ENCODE data around the gene FOXA3. TPM values are rescaled to one million over a fixed set of nuclear protein-coding genes. Genes with fewer than 3 reads are reported as not detected.

Gene FOXA3
- total and polyA plus RNA-seq, 9 donors: 0.04 to 0.26 TPM; not detected in 7

DNA sequence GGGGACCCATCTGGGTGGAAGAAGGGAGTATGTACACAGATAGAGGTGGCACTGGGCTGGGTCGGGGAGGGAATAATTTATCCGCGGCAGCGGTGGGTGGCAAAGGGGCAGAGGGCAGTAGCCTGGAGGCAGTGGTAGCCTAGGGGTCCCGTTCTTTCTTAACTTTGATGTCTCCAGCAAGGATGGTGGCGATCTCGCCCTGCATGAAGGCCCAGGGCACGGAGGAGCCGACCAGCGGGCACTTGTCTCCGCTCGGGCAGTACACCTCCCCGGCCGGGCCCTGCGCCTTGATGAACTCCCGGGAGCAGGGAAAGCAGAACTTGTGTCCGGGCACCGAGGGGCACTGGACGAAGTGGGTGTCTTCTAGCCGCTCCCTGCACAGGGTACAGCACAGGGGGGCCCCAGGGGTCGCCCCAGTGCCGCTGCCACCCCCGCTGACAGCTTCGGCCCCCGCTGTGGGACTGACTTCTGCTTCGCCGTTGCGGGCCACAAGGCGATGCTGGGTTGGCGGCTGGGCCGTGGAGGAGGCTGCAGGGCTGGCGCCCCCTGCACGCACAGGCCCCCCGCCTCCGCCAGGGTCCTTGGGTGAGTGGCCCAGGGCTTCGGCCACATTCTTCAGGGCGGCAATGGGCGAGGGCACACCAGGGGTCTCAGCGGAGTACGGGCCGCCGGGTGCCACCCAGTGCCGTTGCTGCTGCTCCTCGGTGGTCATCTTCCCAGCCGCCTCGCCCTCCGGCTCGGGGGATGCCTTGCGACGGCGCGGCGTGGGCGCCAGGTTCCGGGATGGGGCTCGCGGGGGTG is 20.0 kb downstream of the FOXA3 start:
- intact Hi-C loops (cut with DNase I): loop anchor here in 1 of 4 donors (10.0 kb wide), 1 partner anchor 69 kb away; the partner anchor contains the start of gene RSPH6A
- H3K27ac ChIP-seq: no peak overlapping the region
- H3K9me3 ChIP-seq: no peaks in the 10 kb centered on the region
- H3K27me3 ChIP-seq: no peaks in the 10 kb centered on the region
- H3K4me1 ChIP-seq (ENCODE audit: insufficient read depth): peaks cover 23% of the 10 kb centered on the region
- H3K4me3 ChIP-seq: no peak overlapping the region
- 75 to 88% (median 80%) methylated on average over 45 to 57 of the region's 57 CpGs for WGBS, 3 donors
- H3K36me3 ChIP-seq: no peaks in the 10 kb centered on the region
- no peak for TF ChIP-seq POLR2A (IDR thresholded peaks at IDR 0.05)
- TF ChIP-seq EP300 (IDR thresholded peaks at IDR 0.05): no peak
- TF ChIP-seq, protein P1, sequence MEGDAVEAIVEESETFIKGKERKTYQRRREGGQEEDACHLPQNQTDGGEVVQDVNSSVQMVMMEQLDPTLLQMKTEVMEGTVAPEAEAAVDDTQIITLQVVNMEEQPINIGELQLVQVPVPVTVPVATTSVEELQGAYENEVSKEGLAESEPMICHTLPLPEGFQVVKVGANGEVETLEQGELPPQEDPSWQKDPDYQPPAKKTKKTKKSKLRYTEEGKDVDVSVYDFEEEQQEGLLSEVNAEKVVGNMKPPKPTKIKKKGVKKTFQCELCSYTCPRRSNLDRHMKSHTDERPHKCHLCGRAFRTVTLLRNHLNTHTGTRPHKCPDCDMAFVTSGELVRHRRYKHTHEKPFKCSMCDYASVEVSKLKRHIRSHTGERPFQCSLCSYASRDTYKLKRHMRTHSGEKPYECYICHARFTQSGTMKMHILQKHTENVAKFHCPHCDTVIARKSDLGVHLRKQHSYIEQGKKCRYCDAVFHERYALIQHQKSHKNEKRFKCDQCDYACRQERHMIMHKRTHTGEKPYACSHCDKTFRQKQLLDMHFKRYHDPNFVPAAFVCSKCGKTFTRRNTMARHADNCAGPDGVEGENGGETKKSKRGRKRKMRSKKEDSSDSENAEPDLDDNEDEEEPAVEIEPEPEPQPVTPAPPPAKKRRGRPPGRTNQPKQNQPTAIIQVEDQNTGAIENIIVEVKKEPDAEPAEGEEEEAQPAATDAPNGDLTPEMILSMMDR (IDR thresholded peaks at IDR 0.05): no peak
- peak; percentile 25 to 59 (median 50) for DNase-seq

DNA sequence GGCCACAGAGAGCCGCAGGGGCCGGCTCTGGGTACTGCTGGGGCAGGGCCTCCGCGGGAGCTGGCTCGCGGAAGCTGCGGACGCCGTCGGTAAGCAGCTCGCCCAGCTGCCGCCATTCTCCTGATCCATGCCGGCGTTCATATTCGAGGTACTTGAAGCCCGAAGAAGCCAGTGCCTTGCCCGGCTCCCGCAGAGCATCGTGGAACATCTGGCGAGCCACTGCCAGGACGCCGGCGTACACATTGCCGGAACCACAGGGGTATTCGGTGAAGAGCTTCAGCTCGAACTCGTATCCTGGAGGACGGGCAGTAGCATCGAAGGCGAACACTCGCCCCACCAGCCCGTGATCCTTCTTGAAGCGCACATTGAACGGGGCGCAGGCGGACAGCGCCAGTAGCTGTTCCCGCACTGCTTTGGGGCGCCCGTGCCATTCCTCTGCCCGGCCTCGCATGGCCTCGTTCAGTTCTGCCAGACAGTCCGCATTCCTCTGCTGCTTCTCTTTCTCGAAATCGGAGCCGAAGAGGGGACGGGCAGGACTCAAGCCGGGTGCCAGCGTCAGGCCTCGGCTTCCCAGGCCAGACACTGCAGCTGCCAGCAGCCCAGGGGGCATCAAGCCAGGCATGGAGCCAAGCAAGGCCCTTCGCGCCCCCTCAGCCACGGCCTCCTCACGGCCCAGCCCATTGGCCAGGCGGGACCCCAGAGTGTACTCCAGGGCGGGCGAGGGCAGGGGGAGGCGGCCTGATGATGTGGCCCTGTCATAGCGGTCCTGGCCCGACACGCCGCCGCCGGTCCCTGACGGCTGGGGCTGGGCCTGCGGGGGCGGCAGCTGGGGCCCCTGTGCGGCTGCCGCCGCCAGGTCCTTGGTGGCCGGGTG is 20.8 kb downstream of the FOXA3 start:
- peaks cover 23% of the 10 kb centered on the region for H3K4me1 ChIP-seq (ENCODE audit: insufficient read depth)
- no peaks in the 10 kb centered on the region for H3K36me3 ChIP-seq
- H3K27ac ChIP-seq: peak overlapping the region; percentile 86 to 88
- intact Hi-C loops (cut with DNase I): loop anchor here in 1 of 4 donors (10.0 kb wide), 1 partner anchor 70 kb away; the partner anchor contains the start of gene RSPH6A
- H3K27me3 ChIP-seq: no peaks in the 10 kb centered on the region
- DNase-seq: peak; percentile 29 to 61 (median 58)
- no peak for TF ChIP-seq POLR2A (IDR thresholded peaks at IDR 0.05)
- TF ChIP-seq, protein P1 (IDR thresholded peaks at IDR 0.05): no peak
- TF ChIP-seq EP300 (IDR thresholded peaks at IDR 0.05): no peak
- peak overlapping the region; percentile 51 for H3K4me3 ChIP-seq
- no peaks in the 10 kb centered on the region for H3K9me3 ChIP-seq
- 49 to 71% (median 56%) methylated on average over 60 to 72 of the region's 72 CpGs for WGBS, 3 donors

DNA sequence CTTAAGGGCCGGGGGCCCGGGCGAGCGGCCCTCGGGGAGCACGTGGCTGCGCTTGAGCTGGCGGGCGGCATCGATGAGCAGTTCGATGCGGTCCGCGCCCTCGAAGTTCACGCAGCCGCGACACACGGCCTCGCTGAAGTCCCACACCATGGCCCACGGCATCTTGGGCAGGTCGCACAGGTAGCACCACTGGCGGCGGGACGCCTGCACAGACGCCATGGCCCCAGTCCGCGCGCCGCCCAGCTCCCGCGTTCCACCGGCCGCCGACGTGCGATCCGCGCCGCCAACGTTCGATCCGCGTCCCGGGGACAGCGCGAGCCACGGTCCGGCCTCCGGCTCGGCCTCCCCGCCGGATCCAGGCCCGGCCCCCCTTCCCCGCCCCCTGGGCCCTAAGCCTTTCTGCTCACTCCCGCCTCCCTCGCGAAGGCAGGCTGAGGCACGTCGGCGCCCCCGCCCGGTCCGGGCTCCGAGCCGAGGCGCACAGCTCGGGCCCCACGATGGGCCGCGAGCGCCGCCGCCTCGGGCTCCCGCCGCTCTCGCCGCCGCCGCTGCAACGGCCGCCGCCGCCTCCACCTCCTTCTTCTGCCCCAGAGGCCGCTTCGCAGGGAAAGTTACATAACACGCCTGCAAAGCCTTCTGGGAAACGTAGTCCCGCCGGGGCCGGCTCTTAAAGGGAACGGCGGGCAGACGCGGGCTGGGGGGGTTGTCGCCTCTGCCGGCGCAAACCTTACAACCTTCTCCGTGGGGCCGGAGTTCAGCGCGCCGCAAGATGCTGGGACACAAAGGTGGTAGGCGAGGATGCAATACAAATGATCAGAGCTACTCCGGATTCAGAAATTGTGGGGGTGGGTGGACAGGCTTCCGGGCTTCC is 21.7 kb downstream of the FOXA3 start, which contains the start of gene IRF2BP1:
IRF2BP1 (minus strand) TSS at position 586 of the 871 bp plus-strand sequence; CDS start at position 219, 367 bp downstream.
- TF ChIP-seq POLR2A (IDR thresholded peaks at IDR 0.05): peak; percentile 82
- no peak for TF ChIP-seq EP300 (IDR thresholded peaks at IDR 0.05)
- TF ChIP-seq, protein P1 (IDR thresholded peaks at IDR 0.05): peak in 2 of 3 donors; percentile 24 to 31
- peak; percentile 91 to 95 (median 91) for DNase-seq
- Histone ChIP-seq H3K4me3 (peak within 1 kb of the TSS; percentile 51), H3K27ac (peak within 1 kb of the TSS; percentile 86 to 88), H3K27me3 (no peaks in the 10 kb centered on the region), H3K36me3 (no peaks in the 10 kb centered on the region), H3K4me1 (ENCODE audit: insufficient read depth) (peaks cover 23% of the 10 kb centered on the region), H3K9me3 (no peaks in the 10 kb centered on the region)
- 0% methylated on average over 65 to 107 of the region's 107 CpGs for WGBS, 3 donors
- intact Hi-C loops (cut with DNase I): loop anchor here in 1 of 4 donors (10.0 kb wide), 1 partner anchor 71 kb away; the partner anchor contains the start of gene RSPH6A
